HG03575 (cell line): Measurements from ENCODE around the gene SOBP.

ENCODE experiments used
- ATAC-seq: cut with Tn5 transposase; IDR thresholded peaks from one replicate; pipeline ENCODE4 v1.9.1; 2021; ENCODE audit not compliant: unreplicated experiment, insufficient number of reproducible peaks, low FRiP score; ENCODE audit errors: extremely low read depth

SOBP gene

GRCh38 chr6:107574856-107575255 lies 84.9 kb downstream of the SOBP start:
- no peak for ATAC-seq

GRCh38 chr6:107576852-107577251 lies 86.9 kb downstream of the SOBP start:
- ATAC-seq: no peak

GRCh38 chr6:107578642-107579341 lies 88.9 kb downstream of the SOBP start:
- no peak for ATAC-seq

GRCh38 chr6:107579456-107580056 lies 89.6 kb downstream of the SOBP start:
- ATAC-seq: no peak

- no peak for ATAC-seq
These were observed 92.2 kb downstream of the SOBP start for GRCh38 chr6:107582086-107582485.

- ATAC-seq: no peak
These were observed 94.8 kb downstream of the SOBP start for GRCh38 chr6:107584726-107585125.

- no peak for ATAC-seq
These were observed 96.0 kb downstream of the SOBP start for GRCh38 chr6:107585815-107586435.

GRCh38 chr6:107587451-107587850 lies 97.5 kb downstream of the SOBP start:
- no peak for ATAC-seq

- no peak for ATAC-seq
These were observed 99.3 kb downstream of the SOBP start for GRCh38 chr6:107589199-107589598.

- ATAC-seq: no peak
These were observed 100.0 kb downstream of the SOBP start for GRCh38 chr6:107589934-107590333.

- no peak for ATAC-seq
These were observed 100.5 kb downstream of the SOBP start for GRCh38 chr6:107590378-107590777.

GRCh38 chr6:107591346-107591745 lies 101.4 kb downstream of the SOBP start:
- no peak for ATAC-seq

GRCh38 chr6:107592806-107593205 lies 102.9 kb downstream of the SOBP start:
- no peak for ATAC-seq

- ATAC-seq: no peak
These were observed 104.8 kb downstream of the SOBP start for GRCh38 chr6:107594736-107595135.

- ATAC-seq: no peak
These were observed 108.2 kb downstream of the SOBP start for GRCh38 chr6:107598091-107598490.

- no peak for ATAC-seq
These were observed 109.1 kb downstream of the SOBP start for GRCh38 chr6:107599043-107599442.

GRCh38 chr6:107600121-107600520 lies 110.2 kb downstream of the SOBP start:
- ATAC-seq: no peak

GRCh38 chr6:107600936-107601335 lies 111.0 kb downstream of the SOBP start:
- no peak for ATAC-seq

GRCh38 chr6:107601406-107601805 lies 111.5 kb downstream of the SOBP start:
- no peak for ATAC-seq

- ATAC-seq: no peak
These were observed 112.5 kb downstream of the SOBP start for GRCh38 chr6:107602321-107603005.
